GM19438 (cell line): ENCODE data around the gene TOP2A.
"Not testable (repeated sequence)": the region's sequence is repeated elsewhere in the genome, so short reads cannot be mapped to it uniquely, and the experiment has no call there.

Experiments
- ATAC-seq: cut with Tn5 transposase; IDR thresholded peaks from one replicate; pipeline ENCODE4 v1.9.1; 2021; ENCODE audit warnings: low read depth; ENCODE audit not compliant: unreplicated experiment

TOP2A gene

GRCh38 chr17:40431231-40431602, 13.5 kb upstream of the TOP2A start:
- ATAC-seq = no peak

- ATAC-seq = no peak
Measured at GRCh38 chr17:40430272-40431230, 12.9 kb upstream of the TOP2A start.

GRCh38 chr17:40427002-40427491, 9.4 kb upstream of the TOP2A start:
- no peak for ATAC-seq

GRCh38 chr17:40425741-40426140, 8.0 kb upstream of the TOP2A start:
- ATAC-seq = no peak

- ATAC-seq = no peak
Measured at GRCh38 chr17:40422990-40423633, 5.4 kb upstream of the TOP2A start.

GRCh38 chr17:40419559-40420331, 2.0 kb upstream of the TOP2A start:
- no peak for ATAC-seq

GRCh38 chr17:40418428-40418706, 671 bp upstream of the TOP2A start:
- no peak for ATAC-seq

- peak; percentile 13 for ATAC-seq
Measured at GRCh38 chr17:40417258-40417608, 463 bp downstream of the TOP2A start.

- ATAC-seq = no peak
Measured at GRCh38 chr17:40416671-40417070, 1.0 kb downstream of the TOP2A start.

GRCh38 chr17:40415390-40415789, 2.3 kb downstream of the TOP2A start:
- ATAC-seq = no peak

GRCh38 chr17:40414312-40414711, 3.4 kb downstream of the TOP2A start:
- not testable (repeated sequence) for ATAC-seq

GRCh38 chr17:40412880-40413279, 4.8 kb downstream of the TOP2A start:
- ATAC-seq = no peak

GRCh38 chr17:40411821-40412220, 5.9 kb downstream of the TOP2A start:
- ATAC-seq = no peak

- ATAC-seq = no peak
Measured at GRCh38 chr17:40410082-40410481, 7.6 kb downstream of the TOP2A start.

GRCh38 chr17:40409540-40409939, 8.2 kb downstream of the TOP2A start:
- not testable (repeated sequence) for ATAC-seq

- ATAC-seq = no peak
Measured at GRCh38 chr17:40407460-40407859, 10.2 kb downstream of the TOP2A start.

GRCh38 chr17:40404003-40404402, 13.7 kb downstream of the TOP2A start:
- no peak for ATAC-seq

GRCh38 chr17:40402668-40403067, 15.0 kb downstream of the TOP2A start:
- no peak for ATAC-seq

GRCh38 chr17:40399185-40399584, 18.5 kb downstream of the TOP2A start:
- ATAC-seq = no peak

- ATAC-seq = not testable (repeated sequence)
Measured at GRCh38 chr17:40386555-40386954, 31.1 kb downstream of the TOP2A start.

- ATAC-seq = no peak
Measured at GRCh38 chr17:40382251-40382650, 35.4 kb downstream of the TOP2A start.
